Measurements from ENCODE around the gene FMNL2. TPM values are rescaled to one million over a fixed set of nuclear protein-coding genes. Genes with fewer than 3 reads are reported as not detected.

FMNL2 gene
- polyA plus RNA-seq, 1 donor: 22.4 TPM

- DNase-seq (ENCODE audit: low read depth): no peak
These were observed 68.1 kb downstream of the FMNL2 start for GRCh38 chr2:152402780-152403759.

GRCh38 chr2:152405206-152406118 is 70.5 kb downstream of the FMNL2 start:
- no peak for DNase-seq (ENCODE audit: low read depth)

GRCh38 chr2:152406119-152406835 is 71.3 kb downstream of the FMNL2 start:
- no peak for DNase-seq (ENCODE audit: low read depth)

GRCh38 chr2:152406836-152407161 is 71.8 kb downstream of the FMNL2 start:
- DNase-seq (ENCODE audit: low read depth): no peak

- DNase-seq (ENCODE audit: low read depth): no peak
These were observed 72.3 kb downstream of the FMNL2 start for GRCh38 chr2:152407204-152407721.

- no peak for DNase-seq (ENCODE audit: low read depth)
These were observed 72.8 kb downstream of the FMNL2 start for GRCh38 chr2:152407806-152408205.

GRCh38 chr2:152408254-152408653 is 73.3 kb downstream of the FMNL2 start:
- no peak for DNase-seq (ENCODE audit: low read depth)

GRCh38 chr2:152409386-152410164 is 74.6 kb downstream of the FMNL2 start:
- DNase-seq (ENCODE audit: low read depth): no peak

- no peak for DNase-seq (ENCODE audit: low read depth)
These were observed 75.2 kb downstream of the FMNL2 start for GRCh38 chr2:152410165-152410597.

GRCh38 chr2:152411154-152411553 is 76.2 kb downstream of the FMNL2 start:
- DNase-seq (ENCODE audit: low read depth): no peak

GRCh38 chr2:152413228-152414030 is 78.5 kb downstream of the FMNL2 start:
- no peak for DNase-seq (ENCODE audit: low read depth)

GRCh38 chr2:152415231-152415642 is 80.3 kb downstream of the FMNL2 start:
- DNase-seq (ENCODE audit: low read depth): no peak

- no peak for DNase-seq (ENCODE audit: low read depth)
These were observed 80.8 kb downstream of the FMNL2 start for GRCh38 chr2:152415796-152416195.

- DNase-seq (ENCODE audit: low read depth): no peak
These were observed 83.7 kb downstream of the FMNL2 start for GRCh38 chr2:152418688-152419087.

- DNase-seq (ENCODE audit: low read depth): no peak
These were observed 85.0 kb downstream of the FMNL2 start for GRCh38 chr2:152419944-152420343.

- DNase-seq (ENCODE audit: low read depth): no peak
These were observed 85.4 kb downstream of the FMNL2 start for GRCh38 chr2:152420363-152420762.

- DNase-seq (ENCODE audit: low read depth): no peak
These were observed 86.0 kb downstream of the FMNL2 start for GRCh38 chr2:152420936-152421335.

GRCh38 chr2:152421521-152422370 is 86.8 kb downstream of the FMNL2 start:
- no peak for DNase-seq (ENCODE audit: low read depth)

GRCh38 chr2:152423684-152424083 is 88.7 kb downstream of the FMNL2 start:
- DNase-seq (ENCODE audit: low read depth): no peak
